NCI-H226 (cell line): ENCODE data around the gene HSP90AA1.

Experiments
- DNase-seq: peaks from one replicate; pipeline ENCODE4 v3.0.0-alpha.2; 2015

HSP90AA1 gene

GRCh38 chr14:102063808-102064429, 22.9 kb downstream of the HSP90AA1 start:
- DNase-seq, result no peak

GRCh38 chr14:102063109-102063807, 23.6 kb downstream of the HSP90AA1 start:
- peak; percentile 64 for DNase-seq

GRCh38 chr14:102058961-102059360, 27.9 kb downstream of the HSP90AA1 start:
- DNase-seq, result no peak

- DNase-seq, result no peak
These were observed 28.7 kb downstream of the HSP90AA1 start for GRCh38 chr14:102058146-102058545.

GRCh38 chr14:102057480-102058114, 29.2 kb downstream of the HSP90AA1 start:
- no peak for DNase-seq

DNA sequence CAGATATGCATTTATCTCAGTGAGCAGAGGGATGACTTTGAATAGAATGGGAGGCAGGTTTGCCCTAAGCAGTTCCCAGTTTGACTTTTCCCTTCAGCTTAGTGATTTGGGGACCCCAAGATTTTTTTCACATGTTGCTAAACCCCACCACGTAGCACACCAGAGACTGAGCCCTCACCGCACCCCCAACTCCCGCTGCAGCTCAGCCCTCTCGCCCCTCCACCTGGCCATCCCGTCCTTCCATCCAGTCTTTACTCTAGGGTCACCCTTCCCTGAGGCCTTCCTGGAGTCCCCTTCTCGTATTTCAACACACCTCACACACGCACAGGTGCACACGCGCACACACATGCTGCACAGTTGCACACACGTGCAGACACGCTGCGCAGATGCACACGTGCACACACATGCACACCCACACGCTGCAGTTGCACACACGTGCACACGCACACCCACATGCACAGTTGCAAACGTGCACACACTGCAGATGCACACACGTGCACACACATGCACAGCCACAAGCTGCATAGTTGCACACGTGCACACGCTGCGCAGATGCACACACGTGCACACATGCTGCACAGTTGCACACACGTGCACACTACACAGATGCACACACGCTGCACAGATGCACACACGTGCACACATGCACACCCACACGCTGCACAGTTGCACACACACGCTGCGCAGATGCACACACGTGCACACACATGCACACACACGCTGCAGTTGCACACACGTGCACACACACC, 30.0 kb downstream of the HSP90AA1 start:
- DNase-seq, result no peak

GRCh38 chr14:102055181-102055901, 31.5 kb downstream of the HSP90AA1 start:
- peak; percentile 76 for DNase-seq

DNA sequence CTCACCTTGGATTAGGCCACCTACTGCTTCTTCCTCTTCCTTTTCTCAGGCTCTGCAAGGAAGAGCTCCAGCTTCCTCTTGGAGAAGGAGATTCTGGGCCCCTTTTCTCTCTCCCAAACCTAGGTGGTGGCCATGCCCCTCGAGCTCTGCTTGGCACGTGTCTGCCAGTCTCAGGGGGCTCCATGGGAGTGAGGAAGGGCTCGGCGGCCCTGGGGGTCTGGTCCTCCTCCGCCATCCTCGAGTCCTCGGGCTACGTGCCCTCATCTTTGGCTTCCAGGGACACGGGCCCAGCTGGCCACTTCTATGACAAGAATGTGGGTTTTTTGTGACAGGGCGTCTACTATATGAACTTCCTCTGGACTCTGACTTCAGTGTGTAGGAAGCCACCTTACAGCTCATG, 34.3 kb downstream of the HSP90AA1 start:
- DNase-seq, result no peak

GRCh38 chr14:102050625-102051024, 36.2 kb downstream of the HSP90AA1 start:
- peak; percentile 42 for DNase-seq

GRCh38 chr14:102050026-102050405, 36.8 kb downstream of the HSP90AA1 start:
- no peak for DNase-seq

GRCh38 chr14:102049258-102050025, 37.4 kb downstream of the HSP90AA1 start:
- DNase-seq, result no peak

DNA sequence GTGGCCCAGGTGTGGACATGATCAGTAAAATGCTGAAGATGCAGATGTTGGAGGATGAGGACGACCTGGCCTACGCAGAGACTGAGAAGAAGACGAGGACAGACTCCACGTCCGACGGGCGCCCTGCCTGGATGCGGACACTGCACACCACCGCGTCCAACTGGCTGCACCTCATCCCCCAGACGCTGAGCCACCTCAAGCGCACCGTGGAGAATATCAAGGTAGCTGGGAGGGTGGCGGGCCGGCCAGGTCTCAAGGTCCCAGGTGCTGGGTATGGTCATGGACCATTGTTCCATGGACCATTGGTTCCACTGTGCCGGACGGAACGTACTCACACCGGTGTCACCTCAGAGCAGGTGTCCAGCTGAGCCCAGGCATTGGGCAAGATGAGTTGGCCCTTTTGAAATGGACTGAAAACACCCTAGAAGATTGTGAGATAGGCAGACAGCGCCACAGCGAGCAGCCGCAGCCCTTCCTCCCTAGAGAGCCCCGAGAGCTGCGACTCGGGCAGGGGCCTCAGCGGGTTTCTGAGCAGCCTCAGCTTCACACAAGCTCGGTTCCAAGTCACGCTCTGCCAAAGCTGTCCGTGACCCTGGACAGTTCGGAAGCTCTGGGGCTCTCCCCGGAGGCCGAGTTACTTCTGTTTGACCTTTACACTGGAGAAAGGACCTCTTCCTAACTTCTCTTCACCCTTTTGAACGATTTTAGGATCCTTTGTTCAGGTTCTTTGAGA, 38.9 kb downstream of the HSP90AA1 start:
- DNase-seq, result no peak

DNA sequence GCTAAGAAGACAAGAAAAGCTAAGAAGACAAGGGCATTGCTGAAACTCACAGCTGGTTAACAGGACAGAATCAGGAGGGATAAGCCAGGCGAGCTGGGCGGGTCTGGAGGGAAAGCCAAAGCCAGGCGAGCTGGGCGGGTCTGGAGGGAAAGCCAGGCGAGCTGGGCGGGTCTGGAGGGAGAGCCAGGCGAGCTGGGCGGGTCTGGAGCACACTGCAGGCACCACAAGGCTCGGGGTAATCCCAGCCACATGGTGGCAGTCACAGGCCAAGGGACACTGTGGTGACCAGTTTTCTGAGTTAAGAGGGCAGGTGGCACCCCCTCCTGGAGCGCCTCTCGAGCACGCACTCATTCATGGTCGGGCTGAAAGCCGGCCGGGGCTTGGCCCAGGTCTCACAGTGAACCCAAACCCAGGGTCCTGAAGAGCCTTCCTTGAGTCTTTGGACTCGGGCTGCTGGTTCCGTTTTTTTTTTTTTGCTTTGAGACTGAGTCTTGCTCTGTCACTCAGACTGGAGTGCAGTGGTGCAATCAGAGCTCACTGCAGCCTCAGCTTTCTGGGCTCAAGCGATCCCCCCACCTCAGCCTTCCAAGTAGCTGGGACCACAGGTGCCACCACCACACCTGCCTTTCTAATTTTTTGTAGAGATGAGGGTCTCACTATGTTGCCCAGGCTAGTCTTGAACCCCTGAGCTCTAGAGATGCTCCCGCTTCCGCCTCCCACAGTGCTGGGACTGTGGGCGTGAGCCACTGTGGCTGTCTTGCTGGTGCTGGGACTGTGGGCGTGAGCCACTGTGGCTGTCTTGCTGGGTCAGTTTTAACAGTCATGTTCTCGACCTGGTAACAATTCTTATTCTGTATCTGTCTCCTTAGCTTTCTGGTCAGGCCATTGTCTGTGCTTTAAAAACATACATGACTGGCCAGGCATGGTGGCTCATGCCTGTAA, 40.2 kb downstream of the HSP90AA1 start:
- peak; percentile 21 for DNase-seq

DNA sequence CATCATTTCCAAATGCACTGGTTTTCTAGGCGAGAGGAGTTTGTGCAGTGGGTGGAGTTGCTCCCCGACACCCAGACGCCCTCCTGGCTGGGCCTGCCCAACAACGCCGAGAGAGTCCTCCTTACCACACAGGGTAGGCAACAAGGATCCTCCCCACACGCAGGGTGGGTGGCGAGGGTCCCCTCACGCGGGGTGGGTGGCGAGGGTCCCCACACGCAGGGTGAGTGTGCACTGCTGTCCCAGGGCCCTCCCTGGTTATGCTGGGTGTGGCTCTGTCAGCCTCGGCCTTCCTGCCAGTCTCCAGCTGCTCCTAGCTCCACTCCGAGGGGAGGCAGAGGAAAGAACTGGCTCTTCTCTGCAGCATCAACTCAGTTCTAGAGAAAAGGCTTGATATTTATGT, 42.3 kb downstream of the HSP90AA1 start:
- DNase-seq, result no peak

DNA sequence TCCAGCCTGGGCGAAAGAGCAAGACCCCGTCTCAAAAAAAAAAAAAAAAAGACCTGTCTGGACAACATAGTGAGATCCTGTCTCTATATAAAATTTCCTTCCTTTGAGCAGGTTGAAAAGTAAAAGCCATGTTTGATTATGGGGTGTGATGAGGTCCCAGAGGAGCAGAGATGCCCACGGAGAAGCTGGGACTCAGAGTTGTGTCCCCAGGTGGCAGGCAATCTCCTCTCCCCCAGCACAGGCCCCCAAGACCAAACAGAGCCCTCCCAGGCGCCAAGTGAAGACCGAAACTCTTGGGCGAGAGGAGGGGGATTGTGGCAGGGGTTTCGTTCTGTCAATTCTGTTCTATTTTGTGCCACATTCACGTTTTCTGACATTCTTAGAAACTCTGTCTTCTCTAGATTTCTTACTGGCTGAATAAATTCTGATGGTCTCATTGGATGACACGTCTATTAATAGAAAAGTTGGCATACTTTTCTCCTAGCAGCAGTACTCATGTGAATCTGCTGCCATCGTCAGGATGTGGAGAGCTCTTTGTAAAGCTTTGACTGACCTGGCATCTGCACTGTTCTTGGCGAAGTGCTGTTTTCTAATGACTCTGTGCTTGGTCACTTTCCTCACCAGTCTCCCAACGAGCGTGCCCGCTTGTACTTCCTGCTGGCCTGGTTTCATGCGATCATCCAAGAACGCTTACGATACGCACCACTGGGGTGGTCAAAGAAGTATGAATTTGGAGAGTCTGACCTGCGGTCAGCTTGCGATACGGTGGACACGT, 43.4 kb downstream of the HSP90AA1 start:
- DNase-seq, result no peak

- no peak for DNase-seq
These were observed 44.1 kb downstream of the HSP90AA1 start for GRCh38 chr14:102042699-102043098.

DNA sequence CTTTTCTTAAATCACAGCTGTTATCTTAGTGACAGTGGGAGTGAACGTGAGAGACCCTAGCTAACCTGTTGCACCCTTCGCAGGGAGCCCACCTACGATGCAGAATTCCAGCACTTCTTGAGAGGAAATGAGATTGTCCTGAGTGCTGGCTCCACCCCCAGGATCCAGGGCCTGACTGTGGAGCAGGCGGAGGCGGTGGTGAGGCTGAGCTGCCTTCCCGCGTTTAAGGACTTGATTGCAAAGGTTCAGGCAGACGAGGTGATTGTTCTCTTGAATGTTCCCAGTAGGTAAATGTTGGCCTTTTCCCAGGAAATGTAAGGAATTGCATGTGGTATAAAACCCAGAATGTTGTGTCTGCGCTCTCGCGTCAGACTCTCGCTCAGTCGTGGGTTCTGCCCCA, 46.7 kb downstream of the HSP90AA1 start:
- no peak for DNase-seq

DNA sequence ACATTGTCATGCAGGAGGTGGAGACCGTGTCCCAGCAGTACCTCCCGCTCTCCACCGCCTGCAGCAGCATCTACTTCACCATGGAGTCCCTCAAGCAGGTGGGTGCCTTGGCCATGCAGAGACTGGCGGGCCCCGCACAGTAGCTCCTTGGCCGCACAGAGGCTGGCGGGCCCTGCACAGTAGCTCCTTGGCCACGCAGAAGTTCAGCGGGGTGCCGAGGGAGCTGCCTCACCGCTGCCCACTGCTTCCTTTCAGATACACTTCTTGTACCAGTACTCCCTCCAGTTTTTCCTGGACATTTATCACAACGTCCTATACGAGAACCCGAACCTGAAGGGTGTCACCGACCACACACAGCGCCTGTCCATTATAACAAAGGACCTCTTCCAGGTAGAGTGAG, 47.7 kb downstream of the HSP90AA1 start:
- DNase-seq, result no peak

GRCh38 chr14:102037686-102038085, 49.2 kb downstream of the HSP90AA1 start:
- no peak for DNase-seq
